Stimulated activated naive CD4-positive, alpha-beta T cell treated with Interleukin-2 at 50 U/mL for 16 hours (primary cell): ENCODE results near the gene DRAP1.

ENCODE experiments used
- DNase-seq: peaks from one replicate; lab custom pipeline; 2025; lab: John Stamatoyannopoulos, UW

The DRAP1 gene

GRCh38 chr11:65961267-65962140 is 42.3 kb downstream of the DRAP1 start, which contains the start of gene SART1:
Gene SART1 (plus strand): TSS chr11:65961734. CDS start chr11:65961781, 47 bp downstream.
- peak; percentile 95 for DNase-seq

GRCh38 chr11:65962141-65962564 is 42.9 kb downstream of the DRAP1 start:
- DNase-seq: no peak

DNA sequence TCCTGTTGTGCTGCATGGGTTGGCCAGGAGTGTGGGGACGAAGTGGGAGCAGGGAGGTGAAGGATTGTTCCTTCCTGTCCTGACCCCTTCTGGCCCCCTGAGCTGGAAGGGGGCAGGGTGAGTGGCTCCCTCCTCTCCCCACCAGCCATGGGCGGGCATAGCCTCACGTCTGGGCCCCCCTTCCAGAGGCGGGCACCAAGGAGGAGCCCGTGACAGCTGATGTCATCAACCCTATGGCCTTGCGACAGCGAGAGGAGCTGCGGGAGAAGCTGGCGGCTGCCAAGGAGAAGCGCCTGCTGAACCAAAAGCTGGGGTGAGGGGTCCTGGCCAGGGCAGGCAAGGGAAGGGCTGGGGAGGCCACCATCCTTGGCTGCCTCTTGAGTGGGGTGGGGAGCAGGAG is 45.7 kb downstream of the DRAP1 start:
- no peak for DNase-seq

DNA sequence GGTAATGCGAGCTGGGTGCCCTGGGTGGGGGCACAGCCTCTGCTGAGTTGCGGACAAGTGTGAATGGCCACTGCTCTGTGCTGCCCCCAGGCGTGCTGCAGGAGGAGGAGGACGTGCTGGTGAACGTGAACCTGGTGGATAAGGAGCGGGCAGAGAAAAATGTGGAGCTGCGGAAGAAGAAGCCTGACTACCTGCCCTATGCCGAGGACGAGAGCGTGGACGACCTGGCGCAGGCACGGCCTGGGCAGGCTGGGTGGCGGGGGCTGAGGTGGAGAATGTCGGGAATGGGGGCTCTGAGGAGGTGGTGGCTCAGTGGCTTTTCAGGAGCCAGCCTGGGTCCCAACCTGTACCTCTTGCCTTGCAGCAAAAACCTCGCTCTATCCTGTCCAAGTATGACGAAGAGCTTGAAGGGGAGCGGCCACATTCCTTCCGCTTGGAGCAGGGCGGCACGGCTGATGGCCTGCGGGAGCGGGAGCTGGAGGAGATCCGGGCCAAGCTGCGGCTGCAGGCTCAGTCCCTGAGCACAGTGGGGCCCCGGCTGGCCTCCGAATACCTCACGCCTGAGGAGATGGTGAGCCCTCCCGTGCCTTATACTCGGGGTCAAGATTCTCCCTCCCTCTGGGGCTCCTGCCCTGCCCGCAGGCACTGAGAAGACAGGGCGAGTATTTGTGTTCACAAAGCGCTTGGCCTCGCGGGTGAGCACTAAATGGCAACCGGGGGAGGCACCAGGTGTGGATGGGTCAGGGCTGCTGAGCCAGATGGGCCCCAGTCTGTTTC is 46.9 kb downstream of the DRAP1 start:
- no peak for DNase-seq

GRCh38 chr11:65967329-65967934 is 48.2 kb downstream of the DRAP1 start:
- DNase-seq: no peak

DNA sequence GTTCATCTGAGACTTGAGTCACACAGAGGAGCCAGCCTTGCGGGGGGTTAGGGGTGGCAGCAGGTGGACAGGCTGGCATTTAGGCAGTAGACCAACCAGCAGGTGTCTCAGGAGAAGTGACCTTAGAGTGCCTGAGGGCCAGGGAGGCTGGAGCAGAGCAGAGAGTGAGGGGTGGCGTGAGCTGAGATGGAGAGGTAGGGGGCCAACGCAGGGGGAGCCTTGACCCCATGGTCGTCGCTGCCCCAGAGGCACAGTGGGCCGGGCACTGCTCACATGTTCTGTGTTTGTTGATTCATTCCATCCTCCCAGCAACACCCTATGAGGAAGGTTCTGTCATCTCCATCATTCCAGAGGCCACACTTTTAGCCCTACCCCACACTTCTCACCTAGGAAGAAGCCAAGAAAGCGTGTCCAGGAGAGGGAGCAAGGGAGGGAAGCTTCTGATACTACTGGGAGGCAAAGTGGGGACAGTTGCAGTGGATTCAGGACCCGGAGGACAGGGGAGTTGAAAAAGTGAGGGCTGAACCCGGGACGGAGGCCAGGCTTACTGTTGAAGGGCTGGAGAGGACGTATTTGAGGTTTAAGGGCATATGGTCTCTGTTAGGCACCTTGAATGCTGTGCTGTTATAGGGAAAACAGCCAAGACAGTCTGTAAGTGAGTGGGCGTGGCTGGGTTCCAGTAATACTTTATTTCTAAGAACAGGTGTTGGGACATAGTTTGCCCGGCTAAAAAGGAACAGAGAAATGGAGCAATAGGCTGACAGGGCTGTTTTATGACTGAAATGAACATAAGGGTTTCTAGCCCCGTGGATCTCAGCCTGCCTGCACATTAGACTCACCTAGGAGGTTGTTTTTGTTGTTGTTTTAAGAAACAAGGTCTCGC is 49.6 kb downstream of the DRAP1 start:
- DNase-seq: no peak
